ENCODE measurements around the gene DGLUCY.

- TF ChIP-seq ZNF614 (CRISPR knock-in tag; IDR thresholded peaks at IDR 0.05; ENCODE audit: borderline replicate concordance) = no peak
- no peak for TF ChIP-seq NCOA5 (CRISPR knock-in tag; IDR thresholded peaks at IDR 0.05)
Observed at GRCh38 chr14:91228112-91229004, 114.5 kb downstream of the DGLUCY start.

Measured in HepG2 (cell line).